Mesothelial cell of epicardium (in vitro differentiated cells): ENCODE results near the gene XYLT1. TPM values are rescaled to one million over a fixed set of nuclear protein-coding genes. Genes with fewer than 3 reads are reported as not detected.

ENCODE experiments used
- DNase-seq, 2 experiments: peaks; one replicate each; pipeline ENCODE4 v3.0.0; 2021; ENCODE audit warnings: low spot score in 2 of 2; ENCODE audit not compliant: unreplicated experiment in 2 of 2
- H3K27ac Mint-ChIP-seq: 2 replicates; pipeline ENCODE4 v1.8.0; 2021; ENCODE audit warnings: mixed read lengths
- H3K27me3 Mint-ChIP-seq: 2 replicates; pipeline ENCODE4 v1.8.0; 2021; ENCODE audit warnings: low read depth, mixed read lengths
- H3K36me3 Mint-ChIP-seq: 2 replicates; pipeline ENCODE4 v1.8.0; 2021; ENCODE audit warnings: mixed read lengths
- H3K4me1 Mint-ChIP-seq: 2 replicates; pipeline ENCODE4 v1.8.0; 2021; ENCODE audit warnings: mixed read lengths
- H3K4me3 Mint-ChIP-seq: 2 replicates; pipeline ENCODE4 v1.8.0; 2021; ENCODE audit warnings: mild to moderate bottlenecking, moderate library complexity, mixed read lengths
- H3K9me3 Mint-ChIP-seq: 2 replicates; pipeline ENCODE4 v1.8.0; 2021; ENCODE audit warnings: mixed read lengths
- total RNA-seq: library from RNA; stranded (reverse); gene quantifications from 3 replicates; pipeline ENCODE4 v1.2.1, GENCODE V29; 2021
- TF ChIP-seq, protein P1 (sequence below): fragments of 200-600 bp; sonication (generic); IDR thresholded peaks from one replicate; pipeline ENCODE4 v1.5.0; 2021; ENCODE audit warnings: antibody characterized with exemption; ENCODE audit not compliant: unreplicated experiment

XYLT1 gene
- total RNA-seq, 1 donor from 2014 or later: 15.2 TPM

DNA sequence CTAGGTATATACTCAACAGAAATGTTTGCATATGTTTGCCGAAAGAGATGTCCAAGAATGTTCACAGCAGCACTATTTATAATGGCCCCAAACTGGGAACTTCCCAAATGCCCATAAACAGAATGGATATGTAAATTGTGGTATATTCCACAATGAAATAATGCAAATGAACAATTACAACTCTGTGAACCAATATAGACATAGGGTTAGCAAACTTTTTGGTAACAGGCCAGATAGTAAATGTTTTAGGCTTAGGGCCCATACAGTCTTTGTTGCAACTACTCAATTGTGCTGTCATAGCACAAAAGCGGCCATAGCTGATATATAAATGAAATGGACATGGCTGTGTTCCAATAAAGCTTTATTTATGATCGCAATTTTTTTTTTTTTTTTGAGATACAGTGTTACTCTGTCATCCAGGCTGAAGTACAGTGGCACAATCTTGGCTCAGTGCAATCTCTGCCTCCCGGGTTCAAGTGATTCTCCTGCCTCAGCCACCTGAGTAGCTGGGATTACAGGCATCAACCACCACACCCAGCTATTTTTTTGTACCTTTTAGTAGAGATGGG is 16.5 kb downstream of the XYLT1 start:
- H3K27ac Mint-ChIP-seq: no peak overlapping the region
- no peaks in the 10 kb centered on the region for H3K9me3 Mint-ChIP-seq
- peaks cover 5% of the 10 kb centered on the region for H3K4me1 Mint-ChIP-seq
- H3K4me3 Mint-ChIP-seq: no peak overlapping the region
- H3K36me3 Mint-ChIP-seq: no peaks in the 10 kb centered on the region
- peaks cover 3% of the 10 kb centered on the region for H3K27me3 Mint-ChIP-seq
- TF ChIP-seq, protein P1, sequence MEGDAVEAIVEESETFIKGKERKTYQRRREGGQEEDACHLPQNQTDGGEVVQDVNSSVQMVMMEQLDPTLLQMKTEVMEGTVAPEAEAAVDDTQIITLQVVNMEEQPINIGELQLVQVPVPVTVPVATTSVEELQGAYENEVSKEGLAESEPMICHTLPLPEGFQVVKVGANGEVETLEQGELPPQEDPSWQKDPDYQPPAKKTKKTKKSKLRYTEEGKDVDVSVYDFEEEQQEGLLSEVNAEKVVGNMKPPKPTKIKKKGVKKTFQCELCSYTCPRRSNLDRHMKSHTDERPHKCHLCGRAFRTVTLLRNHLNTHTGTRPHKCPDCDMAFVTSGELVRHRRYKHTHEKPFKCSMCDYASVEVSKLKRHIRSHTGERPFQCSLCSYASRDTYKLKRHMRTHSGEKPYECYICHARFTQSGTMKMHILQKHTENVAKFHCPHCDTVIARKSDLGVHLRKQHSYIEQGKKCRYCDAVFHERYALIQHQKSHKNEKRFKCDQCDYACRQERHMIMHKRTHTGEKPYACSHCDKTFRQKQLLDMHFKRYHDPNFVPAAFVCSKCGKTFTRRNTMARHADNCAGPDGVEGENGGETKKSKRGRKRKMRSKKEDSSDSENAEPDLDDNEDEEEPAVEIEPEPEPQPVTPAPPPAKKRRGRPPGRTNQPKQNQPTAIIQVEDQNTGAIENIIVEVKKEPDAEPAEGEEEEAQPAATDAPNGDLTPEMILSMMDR: no peak
- no peak for DNase-seq

DNA sequence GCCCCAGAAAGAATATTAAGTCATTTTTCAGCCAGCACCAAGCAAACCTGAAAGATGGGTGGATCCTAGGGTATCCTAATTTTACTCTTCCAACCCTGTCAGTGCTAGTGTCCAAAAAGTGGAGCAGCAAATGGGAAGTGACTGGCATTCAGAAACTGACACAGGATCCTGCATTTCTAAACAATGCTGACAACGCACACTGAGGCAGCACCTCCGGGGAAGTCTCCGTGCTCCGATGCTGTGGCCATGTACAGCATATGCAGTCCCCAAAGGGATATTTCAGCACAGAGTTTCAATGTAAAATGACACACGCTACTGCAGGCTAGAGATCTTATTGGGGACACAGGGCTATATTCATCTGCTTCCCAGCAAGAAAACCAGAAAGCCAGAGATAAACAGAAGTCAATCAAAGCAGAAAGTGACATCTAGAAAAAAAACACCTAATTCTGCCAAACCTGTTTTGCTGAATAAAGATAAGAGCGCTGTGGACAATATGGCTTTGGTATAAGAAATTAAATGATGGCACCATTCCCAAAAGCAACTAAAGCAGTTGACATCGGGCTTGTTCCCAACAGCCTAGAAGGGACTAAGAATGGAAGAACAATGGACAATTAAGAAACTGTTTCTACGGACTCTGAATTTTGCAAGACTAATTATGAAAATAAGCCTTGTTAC is 17.3 kb downstream of the XYLT1 start:
- DNase-seq: no peak
- Mint-ChIP-seq H3K27me3 (peaks cover 3% of the 10 kb centered on the region), H3K36me3 (no peaks in the 10 kb centered on the region), H3K4me3 (no peak overlapping the region), H3K27ac (no peak overlapping the region), H3K9me3 (no peaks in the 10 kb centered on the region), H3K4me1 (peaks cover 5% of the 10 kb centered on the region)
- TF ChIP-seq, protein P1: no peak

DNA sequence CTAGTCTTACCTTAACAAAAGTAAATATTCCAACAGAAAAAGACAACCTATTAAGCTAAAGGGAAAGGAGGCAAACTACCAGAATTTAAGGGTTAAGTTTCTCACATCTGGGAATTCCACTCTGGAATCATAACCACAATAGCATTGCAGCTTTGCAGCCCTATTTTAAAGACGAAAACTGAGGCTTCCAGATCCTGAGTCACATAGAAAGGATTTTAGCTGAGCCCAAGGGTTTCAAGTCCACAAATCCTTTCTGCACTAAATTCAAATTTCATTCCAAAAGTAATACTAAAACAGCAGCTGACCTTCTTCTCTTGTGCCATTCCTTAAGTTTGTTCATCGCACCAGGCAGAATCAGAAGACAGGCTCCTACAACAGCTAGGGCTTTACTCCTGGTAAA is 17.8 kb downstream of the XYLT1 start:
- Mint-ChIP-seq H3K4me3 (no peak overlapping the region), H3K9me3 (no peaks in the 10 kb centered on the region)

DNA sequence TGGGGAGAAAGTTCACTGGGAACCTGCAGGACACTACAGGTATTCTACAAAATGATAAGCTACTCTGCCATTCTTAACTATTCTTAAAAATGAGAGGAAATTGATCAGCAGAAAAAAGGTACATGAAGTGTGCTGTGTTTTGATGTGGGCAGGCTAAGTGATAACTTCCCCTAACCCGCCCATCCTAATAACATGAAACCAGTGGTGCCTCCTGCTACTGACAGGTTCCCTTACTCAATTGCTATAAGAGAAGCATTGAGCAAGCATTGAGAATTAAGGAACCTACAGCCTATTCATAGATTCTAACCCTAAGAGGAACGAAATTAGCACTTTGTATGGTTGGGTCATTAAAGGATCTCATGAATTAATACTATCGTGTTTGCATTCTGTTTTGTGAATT is 18.9 kb downstream of the XYLT1 start:
- Mint-ChIP-seq H3K4me1 (peaks cover 8% of the 10 kb centered on the region), H3K36me3 (no peaks in the 10 kb centered on the region), H3K27me3 (peaks cover 3% of the 10 kb centered on the region), H3K9me3 (no peaks in the 10 kb centered on the region), H3K4me3 (no peak overlapping the region), H3K27ac (no peak overlapping the region)
- TF ChIP-seq, protein P1: no peak
- no peak for DNase-seq

More for the DNA sequence above, 17.8 kb downstream of the XYLT1 start:
- Mint-ChIP-seq H3K27ac (no peak overlapping the region), H3K36me3 (no peaks in the 10 kb centered on the region), H3K27me3 (peaks cover 3% of the 10 kb centered on the region), H3K4me1 (peaks cover 5% of the 10 kb centered on the region)
- no peak for DNase-seq
- TF ChIP-seq, protein P1: no peak

DNA sequence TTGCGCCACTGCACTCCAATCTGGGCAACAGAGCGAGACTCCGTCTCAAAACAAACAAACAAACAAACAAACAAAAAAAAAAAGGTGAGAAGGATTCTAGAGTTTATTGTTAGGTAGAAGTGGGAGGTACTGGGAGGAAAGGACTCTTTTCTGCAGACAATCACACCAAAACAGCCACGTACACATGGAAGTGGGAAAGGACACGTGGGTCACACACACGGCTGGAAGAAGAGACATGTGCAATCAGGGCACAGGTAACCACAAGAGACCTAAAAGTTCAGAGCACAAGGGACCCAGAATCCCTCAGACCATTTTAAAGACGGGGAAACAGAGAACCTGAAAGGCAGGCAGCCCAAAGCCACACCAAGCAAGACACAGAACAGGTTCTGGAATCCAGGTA is 20.5 kb downstream of the XYLT1 start:
- H3K36me3 Mint-ChIP-seq: no peaks in the 10 kb centered on the region
- TF ChIP-seq, protein P1: no peak
- H3K4me1 Mint-ChIP-seq: peaks cover 8% of the 10 kb centered on the region
- H3K9me3 Mint-ChIP-seq: no peaks in the 10 kb centered on the region
- no peak overlapping the region for H3K4me3 Mint-ChIP-seq
- H3K27me3 Mint-ChIP-seq: peaks cover 3% of the 10 kb centered on the region
- H3K27ac Mint-ChIP-seq: no peak overlapping the region
- DNase-seq: no peak
